UCSD-AML1 (cell line): ENCODE data around the gene PALD1.

ENCODE experiments used
- DNase-seq: peaks from one replicate; lab custom pipeline; 2025; ENCODE audit not compliant: unreplicated experiment; lab: John Stamatoyannopoulos, UW

Gene PALD1

GRCh38 chr10:70534281-70534680 is 55.7 kb downstream of the PALD1 start:
- no peak for DNase-seq

GRCh38 chr10:70535001-70535400 is 56.4 kb downstream of the PALD1 start:
- no peak for DNase-seq

- DNase-seq: no peak
These were observed 56.9 kb downstream of the PALD1 start for GRCh38 chr10:70535451-70535850.

- no peak for DNase-seq
These were observed 57.8 kb downstream of the PALD1 start for GRCh38 chr10:70536196-70536861.

- DNase-seq: peak; percentile 30
These were observed 59.0 kb downstream of the PALD1 start for GRCh38 chr10:70537398-70538194.

GRCh38 chr10:70538195-70538520 is 59.6 kb downstream of the PALD1 start:
- no peak for DNase-seq

- DNase-seq: no peak
These were observed 60.3 kb downstream of the PALD1 start for GRCh38 chr10:70538731-70539338.

GRCh38 chr10:70539471-70539870 is 60.9 kb downstream of the PALD1 start:
- DNase-seq: no peak

- no peak for DNase-seq
These were observed 61.7 kb downstream of the PALD1 start for GRCh38 chr10:70540089-70540788.

- no peak for DNase-seq
These were observed 62.3 kb downstream of the PALD1 start for GRCh38 chr10:70540789-70541360.

GRCh38 chr10:70541736-70542564 is 63.4 kb downstream of the PALD1 start:
- DNase-seq: no peak

- no peak for DNase-seq
These were observed 64.0 kb downstream of the PALD1 start for GRCh38 chr10:70542565-70542938.

- DNase-seq: no peak
These were observed 65.3 kb downstream of the PALD1 start for GRCh38 chr10:70543911-70544310.

GRCh38 chr10:70544431-70545340 is 66.1 kb downstream of the PALD1 start:
- no peak for DNase-seq

- DNase-seq: no peak
These were observed 68.0 kb downstream of the PALD1 start for GRCh38 chr10:70546584-70546983.

- DNase-seq: no peak
These were observed 70.9 kb downstream of the PALD1 start for GRCh38 chr10:70549351-70549961.

GRCh38 chr10:70549962-70550458 is 71.4 kb downstream of the PALD1 start:
- peak; percentile 70 for DNase-seq

GRCh38 chr10:70550459-70550858 is 71.9 kb downstream of the PALD1 start:
- no peak for DNase-seq

- DNase-seq: no peak
These were observed 72.9 kb downstream of the PALD1 start for GRCh38 chr10:70551466-70551865.
